Measurements from ENCODE around the gene EXD3. TPM values are rescaled to one million over a fixed set of nuclear protein-coding genes. Genes with fewer than 3 reads are reported as not detected.
A peak's percentile ranks its signal among the peaks of the same experiment; 100 is the strongest.

Gene EXD3
- total RNA-seq, 1 donor from 2014 or later = 19.9 TPM

DNA sequence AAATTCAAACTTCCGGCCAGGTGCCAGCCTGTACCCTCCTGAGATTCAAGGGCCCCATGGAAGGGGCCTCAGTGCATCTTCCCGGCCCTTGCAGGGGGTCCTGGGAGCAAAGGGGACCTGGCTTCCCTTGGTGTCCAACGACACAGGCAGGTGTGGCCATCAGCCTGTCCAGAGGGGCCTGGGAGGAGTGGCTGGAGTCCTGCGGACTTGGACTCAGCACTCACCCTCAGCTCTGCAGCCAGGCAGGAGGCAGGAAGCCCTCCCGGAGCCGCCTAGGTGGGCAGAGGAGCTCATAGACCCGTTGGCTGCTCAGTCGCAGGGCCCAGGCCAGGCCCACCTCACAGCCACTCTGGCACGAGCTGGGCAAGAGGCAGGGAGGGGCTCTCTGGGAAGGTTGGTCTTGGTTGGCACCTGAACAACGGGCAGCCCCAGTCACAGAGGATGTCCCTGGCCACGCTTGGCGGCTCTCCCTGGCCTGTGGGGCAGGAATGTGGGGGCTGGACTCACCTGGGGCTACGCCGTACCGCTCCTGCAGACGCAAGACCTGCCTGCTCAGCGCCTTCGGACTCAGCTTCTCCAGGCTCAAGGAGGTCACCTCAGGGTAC is 67.1 kb downstream of the EXD3 start:
- Mint-ChIP-seq H3K27ac (ENCODE audit: unreplicated experiment) (no peak overlapping the region), H3K9me3 (ENCODE audit: unreplicated experiment) (no peaks in the 10 kb centered on the region), H3K27me3 (ENCODE audit: unreplicated experiment) (peaks cover 12% of the 10 kb centered on the region), H3K4me1 (ENCODE audit: unreplicated experiment) (no peaks in the 10 kb centered on the region), H3K4me3 (ENCODE audit: unreplicated experiment) (peak overlapping the region; percentile 13), H3K36me3 (ENCODE audit: low read depth, unreplicated experiment) (peaks cover 17% of the 10 kb centered on the region)
- no peak for DNase-seq (ENCODE audit: low spot score)
- TF ChIP-seq, protein P1, sequence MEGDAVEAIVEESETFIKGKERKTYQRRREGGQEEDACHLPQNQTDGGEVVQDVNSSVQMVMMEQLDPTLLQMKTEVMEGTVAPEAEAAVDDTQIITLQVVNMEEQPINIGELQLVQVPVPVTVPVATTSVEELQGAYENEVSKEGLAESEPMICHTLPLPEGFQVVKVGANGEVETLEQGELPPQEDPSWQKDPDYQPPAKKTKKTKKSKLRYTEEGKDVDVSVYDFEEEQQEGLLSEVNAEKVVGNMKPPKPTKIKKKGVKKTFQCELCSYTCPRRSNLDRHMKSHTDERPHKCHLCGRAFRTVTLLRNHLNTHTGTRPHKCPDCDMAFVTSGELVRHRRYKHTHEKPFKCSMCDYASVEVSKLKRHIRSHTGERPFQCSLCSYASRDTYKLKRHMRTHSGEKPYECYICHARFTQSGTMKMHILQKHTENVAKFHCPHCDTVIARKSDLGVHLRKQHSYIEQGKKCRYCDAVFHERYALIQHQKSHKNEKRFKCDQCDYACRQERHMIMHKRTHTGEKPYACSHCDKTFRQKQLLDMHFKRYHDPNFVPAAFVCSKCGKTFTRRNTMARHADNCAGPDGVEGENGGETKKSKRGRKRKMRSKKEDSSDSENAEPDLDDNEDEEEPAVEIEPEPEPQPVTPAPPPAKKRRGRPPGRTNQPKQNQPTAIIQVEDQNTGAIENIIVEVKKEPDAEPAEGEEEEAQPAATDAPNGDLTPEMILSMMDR (IDR thresholded peaks at IDR 0.05; ENCODE audit: unreplicated experiment) = no peak

DNA sequence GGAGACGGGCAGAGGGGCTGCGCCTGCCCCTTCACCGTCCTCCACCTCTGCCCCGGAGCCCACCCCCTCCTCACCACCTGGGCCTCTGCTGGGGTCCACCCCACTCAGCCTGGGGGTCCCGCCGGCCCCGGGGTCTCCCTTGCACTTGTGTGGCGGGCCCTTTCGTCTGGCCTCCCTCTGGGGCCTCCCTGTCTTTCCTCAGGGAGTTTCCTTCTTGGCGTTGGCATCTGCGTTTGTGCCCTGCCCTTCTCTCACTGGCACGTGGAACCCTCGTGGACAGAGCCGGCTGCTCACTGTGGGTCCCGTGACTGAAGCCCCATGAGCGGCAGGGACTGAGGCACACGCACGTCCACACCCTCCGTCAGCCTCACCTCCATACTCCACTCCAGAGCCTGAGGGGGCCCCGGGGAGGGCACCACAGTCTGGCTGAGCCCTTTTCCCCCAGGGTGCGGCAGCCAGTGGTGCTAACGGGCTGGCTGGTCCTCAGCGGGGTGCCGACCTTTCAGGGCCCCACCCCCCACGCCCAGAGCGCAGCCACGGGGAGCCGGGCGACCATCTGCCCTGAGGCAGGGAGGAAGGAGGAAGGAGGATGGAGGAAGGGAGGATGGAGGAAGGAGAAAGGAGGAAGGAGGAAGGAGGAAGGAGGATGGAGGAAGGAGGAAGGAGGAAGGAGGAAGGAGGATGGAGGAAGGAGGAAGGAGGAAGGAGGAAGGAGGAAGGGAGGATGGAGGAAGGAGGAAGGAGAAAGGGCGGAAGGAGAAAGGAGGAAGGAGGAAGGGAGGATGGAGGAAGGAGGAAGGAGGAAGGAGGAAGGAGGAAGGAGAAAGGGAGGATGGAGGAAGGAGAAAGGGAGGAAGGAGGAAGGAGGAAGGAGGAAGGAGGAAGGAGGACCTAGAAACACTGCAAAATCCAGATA is 67.9 kb downstream of the EXD3 start:
- H3K36me3 Mint-ChIP-seq (ENCODE audit: low read depth, unreplicated experiment) = peaks cover 17% of the 10 kb centered on the region
- TF ChIP-seq, protein P1 (IDR thresholded peaks at IDR 0.05; ENCODE audit: unreplicated experiment) = no peak
- H3K27ac Mint-ChIP-seq (ENCODE audit: unreplicated experiment) = no peak overlapping the region
- H3K4me1 Mint-ChIP-seq (ENCODE audit: unreplicated experiment) = no peaks in the 10 kb centered on the region
- H3K4me3 Mint-ChIP-seq (ENCODE audit: unreplicated experiment) = no peak overlapping the region
- no peaks in the 10 kb centered on the region for H3K9me3 Mint-ChIP-seq (ENCODE audit: unreplicated experiment)
- DNase-seq (ENCODE audit: low spot score) = no peak
- H3K27me3 Mint-ChIP-seq (ENCODE audit: unreplicated experiment) = peaks cover 12% of the 10 kb centered on the region

DNA sequence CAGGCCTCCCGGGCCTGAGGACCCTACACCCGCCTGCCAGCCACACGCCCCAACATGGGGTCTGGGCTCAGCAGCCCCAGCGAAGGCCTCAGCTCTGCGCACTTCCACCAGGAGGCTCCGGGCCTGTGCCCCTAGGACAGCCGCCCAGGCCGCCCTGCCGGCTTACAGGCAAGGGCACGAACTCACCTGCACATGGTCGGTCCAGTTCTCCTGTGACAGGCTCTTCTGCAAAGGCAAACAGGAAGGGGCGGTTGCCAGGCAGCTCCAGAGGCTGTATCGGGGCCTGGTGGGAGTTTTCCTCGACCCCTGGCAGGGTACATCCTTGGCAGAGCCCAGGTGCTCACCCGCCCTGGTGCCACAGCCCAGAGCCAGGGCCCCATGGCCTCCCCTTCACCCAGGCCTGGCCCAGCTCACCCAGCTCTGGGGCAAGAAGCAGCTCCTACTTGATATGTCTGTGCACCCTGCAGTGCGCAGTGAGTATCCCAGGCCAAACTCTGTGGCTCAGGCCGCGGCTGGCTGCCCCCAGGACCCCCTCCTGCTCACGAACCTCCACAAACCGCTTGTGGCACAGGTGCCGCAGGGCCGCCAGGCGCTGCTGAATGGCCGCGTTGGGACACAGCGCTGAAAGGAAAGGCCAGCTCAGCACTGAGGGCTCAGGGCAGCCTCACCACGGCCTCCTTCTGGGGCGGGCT is 68.7 kb downstream of the EXD3 start:
- Mint-ChIP-seq H3K4me1 (ENCODE audit: unreplicated experiment) (no peaks in the 10 kb centered on the region), H3K36me3 (ENCODE audit: low read depth, unreplicated experiment) (peaks cover 17% of the 10 kb centered on the region), H3K4me3 (ENCODE audit: unreplicated experiment) (no peak overlapping the region), H3K9me3 (ENCODE audit: unreplicated experiment) (no peaks in the 10 kb centered on the region), H3K27me3 (ENCODE audit: unreplicated experiment) (peaks cover 12% of the 10 kb centered on the region), H3K27ac (ENCODE audit: unreplicated experiment) (no peak overlapping the region)
- DNase-seq (ENCODE audit: low spot score) = no peak
- TF ChIP-seq, protein P1 (IDR thresholded peaks at IDR 0.05; ENCODE audit: unreplicated experiment) = no peak

DNA sequence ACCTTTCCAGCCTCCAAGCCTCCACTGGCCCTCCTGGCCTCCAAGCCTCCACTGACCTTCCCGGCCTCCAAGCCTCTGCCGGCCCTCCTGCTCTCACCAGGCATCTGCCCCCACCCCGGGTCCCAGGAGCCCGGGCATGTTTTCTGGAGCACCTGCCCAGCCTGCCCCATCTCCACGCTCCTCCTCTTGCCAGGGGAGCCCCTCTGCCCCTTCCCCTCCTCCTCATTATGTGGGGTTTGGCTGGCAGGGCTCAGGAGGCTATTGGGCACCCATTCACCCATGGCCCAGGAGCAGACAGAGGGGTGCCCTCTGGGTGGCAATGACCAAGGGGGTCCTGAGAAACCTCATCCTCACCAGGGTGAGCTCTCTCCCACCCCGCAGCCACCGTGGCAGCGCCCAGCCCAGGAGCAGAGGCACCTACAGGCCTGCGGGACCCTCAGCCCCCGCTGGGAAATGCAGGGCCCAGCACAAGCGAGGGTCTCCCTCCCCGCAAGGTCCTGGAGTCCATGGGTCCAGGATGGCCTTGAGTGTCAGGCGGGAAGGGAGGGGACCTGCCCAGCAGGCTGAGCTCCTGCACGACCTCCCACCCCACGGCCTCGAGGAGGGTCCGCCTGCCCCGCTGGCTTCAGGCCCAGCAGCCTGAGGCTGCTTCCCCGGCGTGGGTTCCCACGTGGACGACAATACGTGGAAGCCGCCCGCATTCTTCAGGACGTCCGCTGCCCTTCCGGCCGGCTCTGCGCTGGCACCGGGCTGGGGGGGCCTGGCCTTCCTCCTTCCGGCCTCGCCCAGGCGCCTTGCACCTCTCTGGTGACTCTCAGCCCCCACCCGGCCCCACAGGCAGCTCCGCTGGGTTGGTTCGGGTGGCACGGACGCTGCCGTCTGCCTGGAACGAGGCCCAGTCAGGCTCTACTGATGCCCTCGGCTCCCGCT is 69.5 kb downstream of the EXD3 start:
- no peak for DNase-seq (ENCODE audit: low spot score)
- TF ChIP-seq, protein P1 (IDR thresholded peaks at IDR 0.05; ENCODE audit: unreplicated experiment) = no peak
- Mint-ChIP-seq H3K9me3 (ENCODE audit: unreplicated experiment) (no peaks in the 10 kb centered on the region), H3K27ac (ENCODE audit: unreplicated experiment) (no peak overlapping the region), H3K27me3 (ENCODE audit: unreplicated experiment) (peaks cover 10% of the 10 kb centered on the region), H3K4me3 (ENCODE audit: unreplicated experiment) (no peak overlapping the region), H3K4me1 (ENCODE audit: unreplicated experiment) (no peaks in the 10 kb centered on the region), H3K36me3 (ENCODE audit: low read depth, unreplicated experiment) (peaks cover 16% of the 10 kb centered on the region)

Measured in endothelial cell (in vitro differentiated cells).